NCI-H1417 treated with DMSO at 0.1 percent for 48 hours (cell line): ENCODE results near the gene DDX53.

Source experiments
- DNase-seq: peaks from one replicate; lab custom pipeline; 2025; lab: John Stamatoyannopoulos, UW

DDX53 gene

GRCh38 chrX:22999696-23000223, at the start of gene DDX53:
Gene DDX53, plus strand, starts transcription at chrX:22999960. Its CDS starts 98 bp downstream, at chrX:23000058.
- DNase-seq = no peak

GRCh38 chrX:22950269-22951266, 49.2 kb upstream of the DDX53 start:
- no peak for DNase-seq

- DNase-seq = no peak
Observed at GRCh38 chrX:22952010-22952409, 47.8 kb upstream of the DDX53 start.

GRCh38 chrX:22958250-22958649, 41.5 kb upstream of the DDX53 start:
- no peak for DNase-seq

- no peak for DNase-seq
Observed at GRCh38 chrX:22959204-22959920, 40.4 kb upstream of the DDX53 start.

GRCh38 chrX:22963196-22963595, 36.6 kb upstream of the DDX53 start:
- no peak for DNase-seq

- no peak for DNase-seq
Observed at GRCh38 chrX:22968494-22968893, 31.3 kb upstream of the DDX53 start.

- no peak for DNase-seq
Observed at GRCh38 chrX:22969411-22969810, 30.3 kb upstream of the DDX53 start.

- no peak for DNase-seq
Observed at GRCh38 chrX:22970861-22971260, 28.9 kb upstream of the DDX53 start.

- no peak for DNase-seq
Observed at GRCh38 chrX:22974616-22975015, 25.1 kb upstream of the DDX53 start.

GRCh38 chrX:22975786-22976185, 24.0 kb upstream of the DDX53 start:
- no peak for DNase-seq

GRCh38 chrX:22985958-22986357, 13.8 kb upstream of the DDX53 start:
- DNase-seq = no peak

- no peak for DNase-seq
Observed at GRCh38 chrX:22987452-22987851, 12.3 kb upstream of the DDX53 start.

GRCh38 chrX:23003116-23003515, 3.4 kb downstream of the DDX53 start:
- DNase-seq = no peak

GRCh38 chrX:23008431-23009099, 8.8 kb downstream of the DDX53 start:
- no peak for DNase-seq

GRCh38 chrX:23012162-23012561, 12.4 kb downstream of the DDX53 start:
- DNase-seq = no peak

GRCh38 chrX:23012636-23013035, 12.9 kb downstream of the DDX53 start:
- no peak for DNase-seq

- DNase-seq = no peak
Observed at GRCh38 chrX:23013366-23013765, 13.6 kb downstream of the DDX53 start.

- DNase-seq = no peak
Observed at GRCh38 chrX:23031600-23031999, 31.8 kb downstream of the DDX53 start.

- DNase-seq = no peak
Observed at GRCh38 chrX:23035493-23035892, 35.7 kb downstream of the DDX53 start.

- no peak for DNase-seq
Observed at GRCh38 chrX:23046443-23046842, 46.7 kb downstream of the DDX53 start.
